Activated CD8-positive, alpha-beta memory T cell treated with anti-CD3 and anti-CD28 coated beads for 1 hour (primary cell): ENCODE data around the gene ZBED3.

Experiments
- DNase-seq, 2 donors: peaks; one replicate each; pipeline ENCODE4 v3.0.0-alpha.2; 2020; ENCODE audit warnings: low read depth in 1 of 2; ENCODE audit errors: extremely low read depth in 1 of 2

ZBED3 gene

DNA sequence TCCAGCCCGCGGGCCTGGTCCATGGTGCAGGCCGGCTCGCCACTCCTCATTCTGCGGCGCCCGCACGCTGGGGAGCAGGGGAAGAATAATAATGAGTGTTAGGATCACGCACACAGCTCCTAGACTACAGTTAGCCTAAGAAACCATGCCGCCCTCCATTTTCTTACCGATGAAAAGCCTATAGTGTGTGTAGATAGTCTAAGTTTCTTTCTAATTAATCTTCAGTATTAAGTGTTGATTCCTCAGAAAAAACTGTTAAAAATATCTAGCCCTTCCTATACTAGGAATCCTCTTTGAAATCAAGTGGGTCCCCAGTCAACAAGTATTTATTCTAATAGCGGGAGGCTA is 9.3 kb downstream of the ZBED3 start:
- no peak for DNase-seq

DNA sequence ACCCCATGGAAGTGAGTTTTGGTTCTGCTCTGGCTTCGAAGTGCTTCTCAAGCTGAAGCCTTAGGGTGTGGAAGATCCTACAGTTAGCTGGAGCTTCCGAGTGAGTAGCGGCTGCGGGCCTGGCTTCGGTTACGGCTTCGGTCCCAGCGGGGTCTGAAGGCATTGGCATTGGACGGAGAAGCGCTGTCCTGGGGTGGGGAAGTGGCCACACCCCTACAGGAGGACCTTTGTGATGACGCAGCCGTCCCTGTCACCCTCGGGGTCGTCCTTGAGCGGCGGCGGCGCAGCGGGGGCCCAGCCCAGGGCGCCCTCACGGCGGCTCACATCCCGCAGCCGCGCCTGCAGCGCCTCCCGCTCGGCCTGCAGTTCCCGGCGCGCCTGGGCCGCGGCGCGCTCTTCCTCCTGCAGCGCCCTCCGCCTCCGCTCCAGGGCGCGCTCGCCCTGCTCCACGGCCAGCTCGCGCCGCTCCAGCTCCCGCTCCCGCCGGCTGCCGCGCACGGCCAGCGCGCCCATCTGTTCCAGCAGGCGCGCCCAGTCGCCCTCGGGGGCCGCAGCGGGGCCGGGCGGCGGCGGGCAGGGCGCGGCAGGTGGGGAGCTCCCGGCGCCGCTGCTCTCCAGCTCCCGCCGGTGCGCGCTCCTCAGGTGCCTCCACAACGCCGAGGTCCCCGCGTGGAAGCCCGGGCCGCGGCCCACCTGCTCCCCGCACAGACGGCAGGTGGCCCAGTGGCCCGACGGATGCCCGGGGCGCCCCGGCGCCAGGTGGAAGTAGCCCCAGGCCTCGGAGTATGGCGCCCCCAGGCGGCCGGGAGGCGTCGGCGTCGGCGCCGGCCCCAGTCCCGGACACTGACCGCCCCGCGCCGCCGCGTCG is 9.9 kb downstream of the ZBED3 start:
- DNase-seq = peak in 1 of 2 donors; percentile 27

DNA sequence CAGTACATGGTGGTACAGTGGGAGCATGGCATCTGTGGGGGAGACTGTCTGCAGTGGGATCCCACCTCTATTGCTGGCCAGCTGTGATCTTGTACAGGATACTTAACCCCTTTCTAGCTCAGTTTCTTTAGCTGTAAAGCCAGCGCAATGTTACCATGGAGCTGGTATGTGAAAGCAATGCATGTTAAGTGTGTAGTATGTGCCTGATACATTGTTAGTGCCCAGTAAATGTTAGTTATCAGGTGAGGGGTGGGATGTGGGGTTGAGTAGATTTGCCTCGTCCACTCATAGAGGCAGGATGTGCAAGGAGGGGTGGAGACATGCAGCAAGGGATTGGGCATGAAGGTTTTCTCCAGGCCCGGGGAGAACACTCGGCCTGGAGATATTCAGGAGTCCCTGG is 12.3 kb downstream of the ZBED3 start:
- no peak for DNase-seq

DNA sequence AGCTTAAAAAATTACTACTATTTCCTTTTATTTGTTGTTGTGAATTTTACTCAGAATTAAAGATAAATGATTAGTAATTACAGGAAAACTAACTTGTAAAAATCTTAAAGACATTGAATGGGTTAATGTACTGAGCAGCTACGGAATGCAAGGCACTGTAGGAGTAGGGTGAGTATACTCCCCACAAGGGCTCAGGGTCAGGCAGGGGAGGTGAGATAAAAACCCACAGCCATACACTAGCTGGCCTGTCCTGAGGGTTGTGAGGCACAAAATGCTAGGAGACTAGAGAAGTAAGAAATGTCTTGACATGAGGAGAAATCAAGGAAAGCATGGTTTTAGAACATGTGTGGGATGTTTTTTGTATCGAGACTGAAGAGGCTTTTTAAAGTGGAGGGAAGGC is 13.4 kb downstream of the ZBED3 start:
- DNase-seq = no peak

DNA sequence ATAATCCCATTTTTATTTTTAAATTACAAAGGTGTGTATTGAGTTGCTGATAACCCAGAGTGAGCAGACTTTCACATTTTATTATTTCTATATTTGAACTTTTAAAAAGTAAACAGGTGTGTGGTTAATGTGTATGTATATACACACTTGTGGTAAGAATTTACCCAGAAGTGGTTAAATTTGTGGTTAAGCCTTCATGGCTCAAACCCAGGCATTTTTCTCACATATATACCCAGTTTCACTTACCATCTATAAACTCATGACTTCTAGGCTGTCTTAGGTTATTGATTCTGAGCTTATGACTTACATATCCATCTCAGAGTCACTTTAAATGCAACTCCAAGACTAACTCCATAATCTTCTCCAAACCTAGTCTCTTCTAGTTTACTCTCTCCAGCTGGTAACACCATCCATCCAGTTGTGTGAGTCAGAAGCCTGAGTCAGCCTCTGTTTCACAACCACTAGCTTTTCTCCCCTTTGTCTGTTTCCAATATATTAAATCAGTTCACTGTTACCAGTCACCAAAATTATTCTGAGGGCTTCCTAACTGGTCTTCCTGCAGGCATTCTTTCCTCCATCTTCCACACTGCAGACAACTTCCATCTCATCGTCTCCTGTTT is 20.2 kb downstream of the ZBED3 start:
- DNase-seq = no peak

DNA sequence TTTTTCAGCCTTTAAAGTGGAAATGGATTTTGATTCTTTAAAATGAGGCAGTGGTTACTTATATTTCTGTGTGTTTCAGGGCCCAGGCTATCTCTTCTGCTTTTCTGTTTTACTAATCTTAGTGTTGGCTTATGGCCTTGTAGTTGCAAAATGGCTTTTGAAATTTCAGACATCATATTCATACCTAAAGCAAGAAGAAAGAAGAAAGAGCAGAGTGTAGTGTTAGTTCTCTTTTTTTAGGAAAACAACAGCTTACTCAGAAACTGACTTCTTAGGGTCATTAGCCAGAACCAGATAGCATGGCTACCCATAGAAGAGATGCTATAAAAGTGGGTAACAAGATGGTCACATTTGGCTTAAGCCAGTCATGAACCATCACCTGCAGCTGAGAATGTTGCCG is 20.9 kb downstream of the ZBED3 start:
- no peak for DNase-seq

DNA sequence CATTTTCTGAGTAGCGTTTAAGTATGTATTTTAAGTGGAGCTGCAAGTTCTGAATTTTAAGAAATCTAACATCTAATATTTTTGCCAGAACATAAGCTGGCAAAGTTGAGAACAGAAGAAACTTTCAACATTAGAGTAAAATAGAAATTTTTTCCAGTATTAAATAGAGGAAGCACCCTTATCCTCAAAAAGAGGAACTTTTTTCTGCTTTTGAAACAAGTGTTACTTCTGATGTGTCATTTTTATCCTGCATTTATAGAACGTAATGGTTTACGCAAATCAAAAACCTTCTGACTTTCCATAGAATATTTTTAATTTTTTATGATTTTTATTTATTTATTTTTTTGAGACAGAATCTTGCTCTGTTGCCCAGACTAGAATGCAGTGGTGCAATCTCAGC is 21.8 kb downstream of the ZBED3 start:
- DNase-seq = no peak

DNA sequence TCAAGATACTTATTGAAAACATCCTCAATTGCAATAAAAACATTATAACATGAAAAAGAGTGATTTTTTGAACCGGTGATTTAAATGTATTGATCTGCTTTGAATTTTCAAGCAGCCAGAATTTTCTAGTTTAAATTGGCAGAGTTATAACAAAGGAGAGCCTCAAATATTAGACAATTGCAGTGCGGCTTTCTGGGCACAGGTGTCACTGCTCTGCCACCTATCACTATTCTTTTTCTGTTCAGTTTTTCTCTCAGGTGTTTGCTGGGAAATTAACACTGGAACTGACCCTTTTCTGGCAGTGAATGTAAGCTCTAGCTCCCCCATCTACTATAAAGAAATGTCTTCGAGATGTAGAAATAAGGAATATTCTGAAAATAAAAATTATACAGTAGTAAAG is 23.0 kb downstream of the ZBED3 start:
- DNase-seq = no peak

DNA sequence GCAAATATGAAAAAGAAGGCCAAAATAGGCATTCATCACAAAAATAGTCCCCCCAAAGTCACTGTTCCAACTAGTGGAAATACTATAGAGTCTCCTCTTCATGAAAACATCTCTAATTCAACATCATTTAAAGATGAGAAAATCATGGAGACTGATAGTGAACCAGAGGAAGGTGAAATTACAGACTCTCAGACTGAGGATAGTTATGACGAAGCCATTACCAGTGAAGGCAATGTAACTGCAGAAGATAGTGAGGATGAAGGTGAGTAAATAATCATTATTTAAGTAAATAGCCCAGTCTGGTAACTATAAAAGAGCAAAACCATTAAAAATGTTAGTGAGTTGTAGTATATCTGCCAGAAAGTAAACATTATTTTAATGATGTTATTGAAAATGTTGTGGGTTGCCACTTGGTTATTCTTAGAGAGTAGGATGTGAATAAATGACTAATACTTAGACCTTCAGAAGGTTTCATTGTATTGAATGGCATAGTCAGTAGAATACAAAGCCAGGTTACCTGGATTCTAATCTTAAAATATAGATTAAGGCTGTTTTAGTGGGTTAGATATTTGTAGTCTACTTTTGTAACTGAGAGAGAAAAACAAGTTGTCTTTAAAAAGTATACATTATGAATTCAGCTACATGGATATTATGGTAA is 40.5 kb downstream of the ZBED3 start:
- no peak for DNase-seq

DNA sequence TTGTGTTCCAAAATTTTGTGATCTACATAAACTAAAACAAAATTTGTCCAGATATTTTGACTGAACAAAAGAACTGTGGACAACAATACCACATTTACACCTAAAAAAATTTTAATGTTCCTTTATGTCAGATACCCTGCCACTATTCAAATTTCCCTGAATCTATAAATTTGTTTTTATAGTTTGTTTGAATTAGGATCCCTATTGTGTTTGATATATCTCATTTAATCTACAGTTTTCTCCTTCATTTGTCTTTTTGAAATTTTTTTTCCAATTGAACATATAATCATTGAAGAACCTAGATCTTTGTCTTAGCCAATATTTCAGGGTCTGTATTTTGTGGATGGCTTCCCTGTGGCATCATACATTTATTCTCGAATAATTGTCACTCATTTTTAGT is 51.1 kb downstream of the ZBED3 start:
- no peak for DNase-seq

DNA sequence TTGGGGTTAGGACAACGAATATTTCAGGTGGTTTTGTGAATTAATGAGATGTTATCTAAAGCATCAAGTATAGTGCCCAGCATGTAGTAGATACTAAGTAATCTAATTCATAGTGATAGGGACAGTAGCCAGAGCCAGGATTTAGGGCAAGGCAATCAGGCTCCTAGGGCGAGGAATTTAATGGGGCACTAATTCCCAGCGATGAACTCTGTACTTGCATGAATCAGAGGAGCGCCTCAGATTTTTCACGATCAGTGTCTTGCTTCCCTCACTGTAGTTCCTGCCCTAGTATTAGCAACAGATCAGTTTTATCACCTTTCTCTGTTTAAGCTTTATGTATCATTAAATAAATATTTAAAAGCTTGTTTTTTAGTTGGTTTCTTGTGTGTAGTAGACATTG is 53.7 kb downstream of the ZBED3 start:
- DNase-seq = no peak

DNA sequence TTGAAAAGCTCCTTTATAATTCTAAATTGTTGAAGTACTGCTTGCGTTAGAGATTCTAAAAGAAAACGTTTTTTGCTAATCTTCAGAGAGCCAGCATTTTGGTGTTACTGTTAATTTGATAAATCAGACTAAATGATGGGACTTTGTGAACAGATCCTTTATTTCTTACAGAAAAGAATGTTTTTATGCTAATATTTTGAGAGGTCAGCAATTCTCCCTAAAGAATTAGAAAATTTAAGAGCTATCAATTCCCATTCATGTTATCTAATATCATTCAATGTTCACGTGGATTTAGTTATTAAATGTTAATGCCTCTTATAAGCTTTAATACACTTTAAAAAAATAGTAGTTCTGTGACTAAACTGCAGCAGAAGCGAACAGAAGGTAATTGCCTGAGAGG is 54.5 kb downstream of the ZBED3 start:
- no peak for DNase-seq

DNA sequence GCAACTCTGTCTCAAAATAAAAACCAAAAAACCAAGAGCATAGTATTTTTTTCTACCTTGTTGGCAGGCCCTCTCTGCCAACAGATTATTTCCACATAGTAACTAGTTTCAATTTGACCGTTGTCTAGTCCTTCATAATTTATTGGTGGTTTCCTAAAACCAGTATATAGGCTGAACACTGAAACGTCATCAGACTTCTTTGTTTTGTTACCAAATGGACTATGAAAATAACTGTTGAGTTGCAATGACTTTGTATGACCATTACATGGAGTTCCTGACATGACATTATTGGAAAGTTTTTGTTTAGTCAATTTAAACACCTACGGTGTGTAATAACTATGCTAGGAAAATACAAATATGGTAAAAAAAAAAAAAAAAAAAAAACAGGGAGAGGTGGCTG is 55.2 kb downstream of the ZBED3 start:
- DNase-seq = no peak

DNA sequence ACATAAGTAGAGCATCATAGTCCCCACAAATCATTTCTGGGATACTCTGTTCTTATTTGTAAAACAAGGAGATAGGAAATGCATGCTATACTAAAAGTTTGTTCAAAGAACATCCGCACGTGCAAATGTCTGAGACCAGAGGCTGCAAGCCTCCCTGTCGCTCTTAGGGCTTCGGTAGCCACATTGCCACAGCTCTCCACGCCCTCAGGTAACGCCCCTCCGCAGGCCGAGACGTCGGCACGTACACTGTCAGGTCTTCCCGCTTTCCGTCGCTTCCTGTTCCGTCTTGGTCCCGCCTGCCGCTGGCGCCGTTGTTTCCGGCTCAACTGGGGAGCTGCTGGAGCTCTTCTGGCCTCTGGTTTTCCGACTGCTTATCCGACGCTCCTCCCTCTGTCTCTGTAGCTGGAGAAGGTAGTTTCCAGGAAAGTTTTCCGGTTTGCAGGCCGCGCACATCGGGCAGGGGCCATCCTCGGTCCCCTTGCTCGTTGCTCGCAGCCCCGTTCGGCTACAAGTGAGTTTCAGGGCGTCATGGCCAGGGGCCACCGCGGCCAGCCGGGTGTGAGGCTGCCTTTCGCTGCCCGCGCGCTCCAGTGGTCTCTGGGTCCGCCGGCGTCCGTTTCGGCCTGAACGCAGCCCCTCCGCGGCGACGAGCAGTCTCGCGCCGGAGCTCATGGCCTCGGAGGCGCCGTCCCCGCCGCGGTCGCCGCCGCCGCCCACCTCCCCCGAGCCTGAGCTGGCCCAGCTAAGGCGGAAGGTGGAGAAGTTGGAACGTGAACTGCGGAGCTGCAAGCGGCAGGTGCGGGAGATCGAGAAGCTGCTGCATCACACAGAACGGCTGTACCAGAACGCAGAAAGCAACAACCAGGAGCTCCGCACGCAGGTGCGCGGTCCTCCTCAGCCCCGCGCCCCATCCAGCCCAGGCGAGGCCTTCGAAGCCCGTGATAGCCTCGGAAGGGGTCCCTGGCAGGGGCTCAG is 56.7 kb downstream of the ZBED3 start, which contains the start of gene AGGF1:
AGGF1 (plus strand) TSS at position 308 of the 975 bp plus-strand sequence; CDS start at position 671, 363 bp downstream.
- DNase-seq = peak; percentile 77 to 80

DNA sequence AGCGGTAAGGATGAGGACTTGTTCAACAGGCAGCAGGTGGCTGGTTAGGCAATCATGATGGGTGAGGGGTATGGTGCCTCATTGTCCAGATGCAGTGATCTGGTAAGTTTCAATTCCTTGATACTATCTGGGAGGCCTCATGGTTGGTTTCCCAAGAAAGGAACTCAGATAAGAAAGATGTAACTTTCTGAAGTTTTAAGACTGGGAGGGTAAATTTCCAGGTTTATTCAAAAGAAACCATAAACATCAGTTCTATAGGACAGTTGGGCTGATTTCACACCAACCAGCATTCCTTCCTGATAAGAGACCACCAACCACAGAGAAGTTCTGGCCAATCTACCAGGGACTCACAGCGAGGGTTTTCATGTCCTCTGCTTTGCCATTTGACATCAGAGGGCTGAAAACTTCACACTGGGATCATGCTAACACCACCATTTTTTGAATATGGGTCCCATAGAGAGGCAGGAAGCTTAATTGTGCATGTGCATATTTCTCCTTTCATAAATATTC is 57.7 kb downstream of the ZBED3 start:
- no peak for DNase-seq

DNA sequence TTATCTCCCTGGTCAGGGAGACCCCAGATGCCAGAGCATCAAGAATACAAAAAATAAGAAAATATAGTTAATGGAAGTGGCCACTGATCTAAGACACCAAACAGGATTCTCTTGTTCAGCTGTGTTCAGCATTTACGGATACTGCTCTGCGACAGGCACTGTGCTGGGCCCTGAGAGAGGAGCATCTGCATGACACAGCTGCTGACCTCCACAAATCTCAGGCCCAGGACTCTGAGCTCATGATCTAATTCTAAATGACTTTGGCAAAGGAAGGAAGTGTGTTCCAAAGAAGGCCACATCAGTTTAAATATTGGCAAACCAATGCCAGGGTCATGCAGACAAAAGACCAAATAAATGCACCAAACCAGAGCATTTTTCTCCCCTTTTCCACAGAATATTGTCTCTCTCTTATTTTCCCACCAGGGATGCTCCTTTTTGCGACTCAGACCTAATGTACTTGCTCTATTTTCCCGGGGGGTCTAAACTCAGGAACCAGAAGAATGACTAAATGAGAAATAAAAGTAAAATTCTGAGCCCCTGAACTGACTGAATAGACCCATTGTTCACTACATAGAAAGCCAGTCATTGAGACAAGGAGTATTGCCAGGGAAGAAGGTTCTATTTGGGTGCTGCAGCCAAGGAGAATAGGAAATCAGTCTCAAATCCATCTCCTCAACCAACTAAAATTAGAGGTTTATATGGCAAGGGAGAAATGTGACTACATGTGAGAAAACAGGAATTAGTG is 58.3 kb downstream of the ZBED3 start:
- DNase-seq = no peak

DNA sequence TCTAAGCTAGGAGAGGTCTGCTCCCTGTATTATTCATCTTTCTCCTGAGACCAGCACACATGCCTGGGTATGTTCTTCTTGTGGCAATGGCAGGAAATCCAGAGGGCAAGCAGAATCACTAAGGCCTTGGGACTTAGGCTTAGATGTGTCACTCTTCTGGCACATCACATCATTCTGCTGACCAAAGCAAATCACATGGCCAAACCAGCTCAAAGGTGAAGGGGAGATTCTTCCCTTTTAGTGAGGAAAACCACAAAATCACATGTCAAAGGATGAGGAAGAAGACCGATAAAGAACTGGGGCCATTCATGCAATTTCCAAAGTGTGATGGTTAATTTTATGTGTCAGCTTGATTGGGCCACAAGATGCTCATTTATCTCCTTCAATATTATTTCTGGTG is 62.6 kb downstream of the ZBED3 start:
- DNase-seq = no peak

DNA sequence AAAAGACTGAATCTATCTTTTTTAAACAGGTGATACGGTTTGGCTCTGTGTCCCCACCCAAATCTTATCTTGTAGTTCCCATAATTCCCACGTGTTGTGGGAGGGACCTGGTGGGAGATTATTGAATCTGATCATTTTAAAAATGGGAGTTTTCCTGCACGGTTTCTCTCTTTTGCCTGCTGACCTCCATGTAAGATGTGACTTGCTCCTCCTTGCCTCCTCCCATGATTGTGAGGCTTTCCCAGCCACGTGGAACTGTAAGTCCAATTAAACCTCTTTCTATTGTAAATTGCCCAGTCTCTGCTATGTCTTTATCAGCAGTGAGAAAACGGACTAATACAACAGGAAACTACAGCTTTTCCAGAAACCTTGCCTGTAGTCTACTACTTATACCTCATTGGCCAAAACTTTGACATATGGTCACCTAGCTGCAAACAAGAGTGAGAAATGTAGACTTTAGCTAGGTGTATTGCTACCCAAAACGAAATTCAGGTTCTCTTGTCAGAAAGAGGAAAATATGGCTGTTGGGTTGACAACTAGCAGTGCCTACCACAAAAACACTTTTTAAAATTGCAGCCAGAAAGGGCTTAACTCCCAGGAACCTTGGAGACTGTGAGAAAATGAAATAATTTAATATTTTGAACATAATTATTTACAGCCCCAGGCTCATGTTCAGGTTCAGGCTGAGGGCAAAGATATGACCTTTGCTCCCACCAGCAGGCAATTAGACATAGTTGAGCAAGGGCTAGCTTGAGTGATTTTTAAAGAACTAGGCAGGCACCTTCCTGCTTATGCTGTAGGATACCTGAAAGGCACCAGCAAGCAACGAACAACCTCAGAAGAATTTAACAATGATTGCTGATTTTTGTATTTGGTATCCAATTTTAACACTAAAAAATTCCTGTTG is 64.3 kb downstream of the ZBED3 start:
- DNase-seq = no peak
